ENCODE measurements around the gene GPX2.

Gene GPX2

DNA sequence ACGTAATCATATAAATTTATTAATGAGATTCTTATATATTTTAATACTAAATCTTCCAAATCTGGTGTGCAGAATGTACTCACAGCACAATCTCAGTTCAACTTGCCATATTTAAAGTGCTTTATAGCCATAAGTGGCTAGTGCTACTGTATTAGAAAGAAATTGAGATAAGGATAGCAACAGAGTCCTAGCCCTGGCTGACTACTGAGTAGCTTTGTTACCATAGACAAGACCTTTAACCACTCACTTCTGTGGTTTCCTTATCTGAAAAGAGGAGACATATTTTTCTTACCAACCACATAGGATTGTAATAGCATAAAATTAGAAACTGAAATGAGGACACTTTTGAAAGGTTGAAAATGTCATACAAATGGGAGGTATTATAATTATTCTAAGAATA is 30.3 kb downstream of the GPX2 start:
- DNase-seq: no peak

GRCh38 chr14:64910847-64911495 is 31.6 kb downstream of the GPX2 start:
- no peak for DNase-seq

GRCh38 chr14:64906022-64906421 is 36.5 kb downstream of the GPX2 start:
- no peak for DNase-seq

DNA sequence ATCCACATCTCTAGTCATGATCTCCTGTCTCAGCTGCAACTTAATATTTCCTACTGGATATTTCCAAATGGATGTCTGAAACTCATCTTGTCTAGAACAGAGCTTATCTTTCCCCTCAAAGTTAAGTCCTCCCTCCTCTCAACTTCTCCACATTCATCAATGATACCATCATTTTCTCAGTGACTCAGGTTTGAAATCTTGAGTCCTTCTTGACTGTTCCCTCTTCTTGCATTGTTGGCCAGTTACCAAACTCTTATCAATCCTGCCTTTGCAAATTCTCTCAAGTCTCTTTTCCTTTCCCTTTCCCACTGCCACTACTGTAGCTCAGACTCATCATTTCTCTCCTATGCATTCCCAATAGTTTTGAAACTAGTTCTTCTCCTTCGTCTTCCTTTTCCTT is 42.6 kb downstream of the GPX2 start:
- no peak for DNase-seq

DNA sequence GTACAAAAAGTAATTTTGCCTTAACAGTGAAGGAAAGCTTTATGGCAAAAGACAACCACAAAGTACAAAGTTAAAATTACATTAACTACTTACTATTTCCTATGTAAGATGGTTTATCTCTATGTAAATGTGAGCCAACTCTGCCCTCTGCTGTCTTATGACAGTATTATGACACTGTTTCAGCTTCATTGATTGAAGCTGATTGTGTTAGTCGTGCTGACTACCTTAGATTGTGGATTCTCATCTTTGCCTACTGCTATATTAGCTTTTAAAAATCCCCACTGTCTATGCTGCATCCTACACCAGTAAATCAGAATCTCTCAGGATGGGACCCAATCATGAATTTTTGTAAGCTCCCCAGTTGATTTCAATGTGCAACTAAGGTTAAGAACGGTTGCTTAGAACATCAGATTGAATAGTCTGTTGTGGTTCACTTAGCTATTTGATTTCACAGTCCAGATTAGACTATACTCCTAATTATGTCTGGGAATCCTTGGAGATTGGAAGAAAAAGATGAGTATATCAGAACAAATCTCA is 50.6 kb downstream of the GPX2 start:
- peak in 1 of 2 experiments; percentile 72 for DNase-seq

DNA sequence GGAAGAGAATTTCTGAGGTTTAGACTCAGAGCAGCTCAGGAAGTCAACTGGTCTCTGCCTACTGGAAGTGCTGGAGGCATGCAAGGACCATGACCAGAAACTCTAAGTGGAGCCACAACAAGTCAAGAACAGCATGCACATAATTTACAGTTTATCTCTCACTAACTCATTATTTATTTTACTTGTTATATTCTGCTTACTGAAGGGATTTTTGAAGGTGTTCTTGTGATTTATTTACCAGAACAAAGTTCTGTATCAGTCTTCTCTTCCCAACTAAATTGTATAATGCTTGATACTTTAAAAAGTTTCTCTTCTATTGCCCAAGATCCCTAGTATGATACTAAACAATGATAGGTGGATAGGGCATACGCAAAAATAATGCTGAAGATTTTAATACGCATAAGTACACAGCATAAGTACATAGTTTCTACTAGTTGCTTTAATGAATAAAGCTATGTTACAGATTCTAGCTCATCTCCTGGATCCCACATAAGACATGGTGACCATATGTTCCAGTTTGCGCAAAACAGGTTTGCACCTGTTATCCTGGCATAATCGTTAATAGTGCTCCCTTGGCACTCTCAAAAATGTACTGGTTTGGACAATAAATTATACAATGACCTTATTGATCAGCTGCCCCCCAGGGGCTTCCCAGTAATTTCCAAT is 51.2 kb downstream of the GPX2 start:
- DNase-seq: peak in 1 of 2 experiments; percentile 72

- DNase-seq: no peak
Observed at GRCh38 chr14:64889352-64889751, 53.2 kb downstream of the GPX2 start.
